Immature natural killer cell (primary cell): ENCODE results near the gene CFAP43. TPM values are rescaled to one million over a fixed set of nuclear protein-coding genes. Genes with fewer than 3 reads are reported as not detected.
A peak's percentile ranks its signal among the peaks of the same experiment; 100 is the strongest.

Source experiments
- DNase-seq, 3 donors: peaks; one replicate each; pipeline ENCODE4 v3.0.0; 2022; ENCODE audit warnings: mixed read lengths in 1 of 3
- H3K27ac Mint-ChIP-seq, 6 donors: one replicate each; pipeline ENCODE4 v1.8.0; 2020; ENCODE audit warnings: mixed read lengths in 6 of 6, mild to moderate bottlenecking in 5 of 6, inconsistent platforms in 4 of 6, moderate library complexity in 3 of 6
- H3K27me3 Mint-ChIP-seq, 3 donors: one replicate each; pipeline ENCODE4 v1.8.0; 2020 to 2021; ENCODE audit warnings: low read depth in 3 of 3, mild to moderate bottlenecking in 3 of 3, mixed read lengths in 3 of 3, moderate library complexity in 3 of 3, inconsistent platforms in 1 of 3
- H3K36me3 Mint-ChIP-seq, 3 donors: one replicate each; pipeline ENCODE4 v1.8.0; 2020; ENCODE audit warnings: mixed read lengths in 3 of 3, inconsistent platforms in 2 of 3, mild to moderate bottlenecking in 2 of 3
- H3K4me1 Mint-ChIP-seq, 2 donors: one replicate each; pipeline ENCODE4 v1.8.0; 2020; ENCODE audit warnings: inconsistent platforms in 2 of 2, mild to moderate bottlenecking in 2 of 2, mixed read lengths in 2 of 2, moderate library complexity in 1 of 2
- H3K4me3 Mint-ChIP-seq, 5 donors: one replicate each; pipeline ENCODE4 v1.8.0; 2020; ENCODE audit warnings: mild to moderate bottlenecking in 5 of 5, mixed read lengths in 5 of 5, inconsistent platforms in 3 of 5, moderate library complexity in 3 of 5
- H3K9me3 Mint-ChIP-seq, 6 donors: one replicate each; pipeline ENCODE4 v1.8.0; 2020; ENCODE audit warnings: mild to moderate bottlenecking in 6 of 6, mixed read lengths in 6 of 6, inconsistent platforms in 4 of 6, moderate library complexity in 3 of 6
- polyA plus RNA-seq, 3 donors: library from polyadenylated mRNA; unstranded; fragments of 300-500 nt; fragmentation: Illumina TruSeq; gene quantifications; one replicate each; pipeline ENCODE4 v1.2.3, GENCODE V29; 2021

Gene CFAP43
- polyA plus RNA-seq, 3 donors from 2014 or later = 0.19 TPM; not detected in 2

GRCh38 chr10:104267721-104268404 is 35.7 kb upstream of the CFAP43 start:
- H3K4me1 Mint-ChIP-seq = peaks cover 39 to 62% of the 10 kb centered on the region in 2 donors
- H3K27me3 Mint-ChIP-seq = peaks cover 6 to 9% (median 8%) of the 10 kb centered on the region in 3 donors
- H3K4me3 Mint-ChIP-seq = peak overlapping the region; percentile 83 to 95 (median 89)
- H3K9me3 Mint-ChIP-seq = no peaks in the 10 kb centered on the region
- peaks cover 4 to 22% (median 6%) of the 10 kb centered on the region in 3 donors for H3K36me3 Mint-ChIP-seq
- no peak for DNase-seq
- peak overlapping the region; percentile 88 to 98 (median 96) for H3K27ac Mint-ChIP-seq

GRCh38 chr10:104264783-104265182 is 32.6 kb upstream of the CFAP43 start:
- H3K27me3 Mint-ChIP-seq = peaks cover 6 to 9% (median 8%) of the 10 kb centered on the region in 3 donors
- H3K36me3 Mint-ChIP-seq = peaks cover 10 to 43% (median 15%) of the 10 kb centered on the region in 3 donors
- H3K4me1 Mint-ChIP-seq = peaks cover 53 to 80% of the 10 kb centered on the region in 2 donors
- no peaks in the 10 kb centered on the region for H3K9me3 Mint-ChIP-seq
- H3K4me3 Mint-ChIP-seq = no peak overlapping the region
- DNase-seq = no peak
- H3K27ac Mint-ChIP-seq = peak overlapping the region in 1 of 6 donors; percentile 57

- DNase-seq = no peak
- Mint-ChIP-seq H3K4me3 (no peak overlapping the region), H3K4me1 (peaks cover 52 to 81% of the 10 kb centered on the region in 2 donors), H3K36me3 (peaks cover 22 to 51% (median 23%) of the 10 kb centered on the region in 3 donors), H3K27me3 (no peaks in the 10 kb centered on the region), H3K27ac (peak overlapping the region in 2 of 6 donors; percentile 33 to 45), H3K9me3 (no peaks in the 10 kb centered on the region)
Measured at GRCh38 chr10:104262055-104262454, 29.9 kb upstream of the CFAP43 start.

GRCh38 chr10:104260775-104261115 is 28.6 kb upstream of the CFAP43 start:
- Mint-ChIP-seq H3K27me3 (no peaks in the 10 kb centered on the region), H3K27ac (peak overlapping the region in 5 of 6 donors; percentile 37 to 92 (median 61))

GRCh38 chr10:104259999-104260774 is 28.0 kb upstream of the CFAP43 start:
- Mint-ChIP-seq H3K9me3 (no peaks in the 10 kb centered on the region), H3K27ac (peak overlapping the region in 5 of 6 donors; percentile 37 to 92 (median 61)), H3K4me3 (peak overlapping the region in 1 of 5 donors; percentile 18), H3K36me3 (peaks cover 16 to 43% (median 19%) of the 10 kb centered on the region in 3 donors), H3K27me3 (no peaks in the 10 kb centered on the region), H3K4me1 (peaks cover 56 to 83% of the 10 kb centered on the region in 2 donors)
- no peak for DNase-seq

More at GRCh38 chr10:104260775-104261115, 28.6 kb upstream of the CFAP43 start:
- Mint-ChIP-seq H3K4me1 (peaks cover 55 to 83% of the 10 kb centered on the region in 2 donors), H3K4me3 (peak overlapping the region in 1 of 5 donors; percentile 18), H3K9me3 (no peaks in the 10 kb centered on the region), H3K36me3 (peaks cover 17 to 43% (median 19%) of the 10 kb centered on the region in 3 donors)
- no peak for DNase-seq

GRCh38 chr10:104259456-104259855 is 27.3 kb upstream of the CFAP43 start:
- H3K27me3 Mint-ChIP-seq = peaks cover 0 to under 1% (median 0%) of the 10 kb centered on the region in 3 donors
- H3K9me3 Mint-ChIP-seq = no peaks in the 10 kb centered on the region
- peaks cover 16 to 43% (median 19%) of the 10 kb centered on the region in 3 donors for H3K36me3 Mint-ChIP-seq
- no peak overlapping the region for H3K4me3 Mint-ChIP-seq
- H3K4me1 Mint-ChIP-seq = peaks cover 57 to 77% of the 10 kb centered on the region in 2 donors
- no peak for DNase-seq
- H3K27ac Mint-ChIP-seq = peak overlapping the region in 4 of 6 donors; percentile 24 to 49 (median 37)

GRCh38 chr10:104258209-104258608 is 26.0 kb upstream of the CFAP43 start:
- peak overlapping the region in 4 of 6 donors; percentile 24 to 84 (median 52) for H3K27ac Mint-ChIP-seq
- DNase-seq = no peak
- peaks cover 64 to 79% of the 10 kb centered on the region in 2 donors for H3K4me1 Mint-ChIP-seq
- H3K4me3 Mint-ChIP-seq = no peak overlapping the region
- H3K36me3 Mint-ChIP-seq = peaks cover 16 to 37% (median 19%) of the 10 kb centered on the region in 3 donors
- no peaks in the 10 kb centered on the region for H3K9me3 Mint-ChIP-seq
- peaks cover 0 to 3% (median 2%) of the 10 kb centered on the region in 3 donors for H3K27me3 Mint-ChIP-seq

GRCh38 chr10:104257235-104257634 is 25.1 kb upstream of the CFAP43 start:
- no peak for DNase-seq
- Mint-ChIP-seq H3K9me3 (no peaks in the 10 kb centered on the region), H3K27me3 (peaks cover 0 to 3% (median 2%) of the 10 kb centered on the region in 3 donors), H3K27ac (peak overlapping the region; percentile 79 to 97 (median 96)), H3K4me1 (peaks cover 64 to 82% of the 10 kb centered on the region in 2 donors), H3K4me3 (peak overlapping the region in 4 of 5 donors; percentile 34 to 96 (median 69)), H3K36me3 (peaks cover 16 to 37% (median 19%) of the 10 kb centered on the region in 3 donors)

GRCh38 chr10:104256335-104256961 is 24.3 kb upstream of the CFAP43 start:
- peaks cover 15 to 31% (median 19%) of the 10 kb centered on the region in 3 donors for H3K36me3 Mint-ChIP-seq
- H3K27me3 Mint-ChIP-seq = peaks cover 0 to 3% (median 2%) of the 10 kb centered on the region in 3 donors
- H3K4me1 Mint-ChIP-seq = peaks cover 62 to 80% of the 10 kb centered on the region in 2 donors
- no peaks in the 10 kb centered on the region for H3K9me3 Mint-ChIP-seq
- DNase-seq = peak; percentile 31 to 36 (median 32)
- peak overlapping the region; percentile 79 to 97 (median 96) for H3K27ac Mint-ChIP-seq
- H3K4me3 Mint-ChIP-seq = peak overlapping the region; percentile 90 to 99 (median 96)

- peaks cover 0 to 6% (median 2%) of the 10 kb centered on the region in 3 donors for H3K27me3 Mint-ChIP-seq
- peaks cover 56 to 70% of the 10 kb centered on the region in 2 donors for H3K4me1 Mint-ChIP-seq
- peak overlapping the region; percentile 79 to 97 (median 96) for H3K27ac Mint-ChIP-seq
- peak overlapping the region; percentile 90 to 99 (median 96) for H3K4me3 Mint-ChIP-seq
- H3K9me3 Mint-ChIP-seq = no peaks in the 10 kb centered on the region
- peak; percentile 23 to 28 (median 23) for DNase-seq
- peaks cover 12 to 21% (median 14%) of the 10 kb centered on the region in 3 donors for H3K36me3 Mint-ChIP-seq
Measured at GRCh38 chr10:104255311-104255981, 23.3 kb upstream of the CFAP43 start.

GRCh38 chr10:104254493-104255310 is 22.5 kb upstream of the CFAP43 start, which contains the start of gene GSTO1:
Gene GSTO1 (plus strand): TSS chr10:104254892. CDS start chr10:104254929, 37 bp downstream.
- peaks cover 50 to 62% of the 10 kb centered on the region in 2 donors for H3K4me1 Mint-ChIP-seq
- peak within 1 kb of the TSS; percentile 90 to 99 (median 96) for H3K4me3 Mint-ChIP-seq
- DNase-seq = peak; percentile 44 to 53 (median 48)
- no peaks in the 10 kb centered on the region for H3K9me3 Mint-ChIP-seq
- H3K27ac Mint-ChIP-seq = peak within 1 kb of the TSS; percentile 79 to 98 (median 97)
- H3K36me3 Mint-ChIP-seq = peaks cover 8 to 15% (median 12%) of the 10 kb centered on the region in 3 donors
- peaks cover 2 to 8% (median 4%) of the 10 kb centered on the region in 3 donors for H3K27me3 Mint-ChIP-seq
